B cell (primary cell): Measurements from ENCODE around the gene GATAD2A. TPM values are rescaled to one million over a fixed set of nuclear protein-coding genes. Genes with fewer than 3 reads are reported as not detected.
A peak's percentile ranks its signal among the peaks of the same experiment; 100 is the strongest.

Source experiments
- ATAC-seq: fragments of 200-7000 bp; cut with Tn5 transposase; one replicate; pipeline ENCODE4 v1.10.0; 2021; ENCODE audit warnings: low read depth, mild to moderate bottlenecking, moderate number of reproducible peaks, moderate library complexity
- CTCF ChIA-PET: fragments of 350-600 bp; sonication (Branson Sonifier 250); formaldehyde crosslinking; loops from one replicate; lab custom pipeline; 2021; ENCODE audit warnings: antibody characterized with exemption, inconsistent platforms; lab: Charles Lee
- POLR2A ChIA-PET: fragments of 350-600 bp; sonication (Branson Sonifier 250); formaldehyde crosslinking; loops from one replicate; lab custom pipeline; 2021; ENCODE audit warnings: antibody characterized with exemption; lab: Charles Lee
- DNase-seq: peaks from one replicate; pipeline ENCODE4 v3.0.0; 2013
- H2AFZ ChIP-seq: 2 replicates; pipeline ENCODE4 v1.6.1; 2012; ENCODE audit warnings: mild to moderate bottlenecking, low read depth, low read length; ENCODE audit not compliant: insufficient read depth, poor library complexity, severe bottlenecking
- H3K27ac ChIP-seq, 2 donors: 1 replicate in 1 of 2; 2 replicates in 1 of 2; pipeline ENCODE4 v1.5.1; 2012 to 2013; ENCODE audit warnings: low read length in 2 of 2, mild to moderate bottlenecking in 2 of 2, moderate library complexity in 1 of 2
- H3K27me3 ChIP-seq, 4 experiments: fragments of 200-600 bp in 1 of 4; sonication (generic) in 1 of 4; replicated peaks in 1 of 4; 1 replicate in 2 of 4; 2 replicates in 2 of 4; pipeline versions ENCODE4 v1.6.1 to v1.7.0; 2013 to 2016; ENCODE audit warnings: low read length in 3 of 4, mild to moderate bottlenecking in 2 of 4, mixed read lengths in 1 of 4, moderate library complexity in 1 of 4; ENCODE audit not compliant: insufficient read depth in 4 of 4, control insufficient read depth in 3 of 4; ENCODE audit errors: control extremely low read depth in 1 of 4
- H3K36me3 ChIP-seq, 2 experiments: replicated peaks in 1 of 2; 1 replicate in 1 of 2; 2 replicates in 1 of 2; pipeline versions ENCODE4 v1.6.1 to v1.7.1; 2013; ENCODE audit warnings: low read length in 1 of 2; ENCODE audit not compliant: insufficient read depth in 2 of 2, control insufficient read depth in 1 of 2; ENCODE audit errors: control extremely low read depth in 1 of 2, extremely low read depth in 1 of 2
- H3K4me1 ChIP-seq, 2 donors: fragments of 200-600 bp in 1 of 2; sonication (generic) in 1 of 2; 1 replicate in 1 of 2; 2 replicates in 1 of 2; pipeline versions ENCODE4 v1.5.1 to v1.6.1; 2013 to 2017; ENCODE audit warnings: low read length in 2 of 2; ENCODE audit not compliant: control insufficient read depth in 2 of 2, insufficient read depth in 2 of 2
- H3K4me2 ChIP-seq: replicated peaks from 2 replicates; pipeline ENCODE3; 2012; ENCODE audit warnings: mild to moderate bottlenecking, low read depth, low read length; ENCODE audit not compliant: poor library complexity, severe bottlenecking
- H3K4me3 ChIP-seq, 5 experiments: fragments of 200-600 bp in 1 of 5; sonication (generic) in 1 of 5; 1 replicate in 3 of 5; 2 replicates in 2 of 5; pipeline versions ENCODE4 v1.5.1 to v1.7.0; 2011 to 2016; ENCODE audit warnings: low read length in 4 of 5, mild to moderate bottlenecking in 4 of 5, low read depth in 2 of 5, control low read depth in 1 of 5, moderate library complexity in 1 of 5; ENCODE audit not compliant: insufficient read depth in 1 of 5; ENCODE audit errors: control extremely low read depth in 1 of 5, extremely low read depth in 1 of 5
- H3K79me2 ChIP-seq: fragments of 200-600 bp; sonication (generic); one replicate; pipeline ENCODE4 v1.6.0; 2016; ENCODE audit warnings: low read length; ENCODE audit not compliant: control insufficient read depth, insufficient read depth
- H3K9ac ChIP-seq: fragments of 200-600 bp; sonication (generic); 2 replicates; pipeline ENCODE4 v1.6.1; 2017; ENCODE audit warnings: mild to moderate bottlenecking, low read length, moderate library complexity
- H3K9me3 ChIP-seq, 3 donors: one replicate each; pipeline versions ENCODE4 v1.6.1 to v1.7.1; 2013; ENCODE audit warnings: low read length in 2 of 3; ENCODE audit not compliant: control insufficient read depth in 2 of 3, insufficient read depth in 1 of 3; ENCODE audit errors: control extremely low read depth in 1 of 3
- H4K20me1 ChIP-seq: 2 replicates; pipeline ENCODE4 v1.6.0; 2012; ENCODE audit warnings: mild to moderate bottlenecking, low read length; ENCODE audit not compliant: insufficient read depth, control insufficient read depth, poor library complexity, severe bottlenecking
- H3K27ac Mint-ChIP-seq: one replicate; pipeline ENCODE4 v1.8.0; 2021; ENCODE audit warnings: mixed read lengths
- H3K27me3 Mint-ChIP-seq: one replicate; pipeline ENCODE4 v1.8.0; 2021; ENCODE audit warnings: mixed read lengths
- H3K4me1 Mint-ChIP-seq: one replicate; pipeline ENCODE4 v1.8.0; 2021; ENCODE audit warnings: mixed read lengths
- H3K4me3 Mint-ChIP-seq: one replicate; pipeline ENCODE4 v1.8.0; 2021; ENCODE audit warnings: mixed read lengths
- H3K9me3 Mint-ChIP-seq: one replicate; pipeline ENCODE4 v1.8.0; 2022; ENCODE audit warnings: mixed read lengths; ENCODE audit not compliant: insufficient read depth
- CTCF ChIP-seq: fragments of 200-600 bp; IDR thresholded peaks from one replicate; pipeline ENCODE4 v1.8.0; 2022; ENCODE audit warnings: antibody characterized with exemption, mild to moderate bottlenecking
- EZH2 ChIP-seq: IDR thresholded peaks from 2 replicates; pipeline ENCODE4 v1.6.1; 2012; ENCODE audit warnings: borderline replicate concordance, low read depth, mild to moderate bottlenecking, moderate library complexity, low read length; ENCODE audit not compliant: insufficient read depth, poor library complexity, severe bottlenecking
- WGBS: methylation state at CpG from one replicate; pipeline ENCODE4 v1.1.5; 2013; ENCODE audit warnings: missing lambda C conversion rate; ENCODE audit not compliant: insufficient coverage; 5-methylcytosine and 5-hydroxymethylcytosine counted together
- intact Hi-C: fragments of 100-400 bp; cut with micrococcal nuclease; formaldehyde crosslinking; loops from one replicate; pipeline ENCODE4 v1.10.0; 2022
- polyA plus RNA-seq: library from polyadenylated mRNA; depleted of rRNA; stranded (reverse); fragments of >200 nt; gene quantifications from 2 replicates; pipeline ENCODE4 v1.2.3, GENCODE V29; 2012
- total RNA-seq, 2 donors: library from RNA; stranded (reverse); fragments of 120-200 nt in 1 of 2; gene quantifications; 1 replicate in 1 of 2; 2 replicates in 1 of 2; pipeline versions ENCODE4 v1.2.3 to v1.2.4, GENCODE V29; 2013 to 2022

Gene GATAD2A
- total and polyA plus RNA-seq, 2 donors (not counting 1 experiment from before 2014, with no cell fraction given), result 28.8 to 76.3 TPM

- Mint-ChIP-seq H3K4me1 (peaks cover 64% of the 10 kb centered on the region), H3K9me3 (no peaks in the 10 kb centered on the region), H3K4me3 (peak overlapping the region; percentile 45), H3K27ac (peak overlapping the region; percentile 91), H3K27me3 (no peaks in the 10 kb centered on the region)
- ChIA-PET POLR2A (interaction anchor here (0.6 kb wide), 1 partner anchor 49 kb away, joined by 5 read pairs; no protein-coding TSS in a partner anchor), CTCF (interaction anchor here (0.7 to 1.1 kb wide), 2 partner anchors 9 to 1543 kb away, joined by 3 to 5 read pairs; no protein-coding TSS in a partner anchor)
- Histone ChIP-seq H2AFZ (no peak overlapping the region), H3K4me3 (no peak overlapping the region), H3K9ac (peak overlapping the region; percentile 54), H3K4me1 (peaks cover 55 to 64% of the 10 kb centered on the region in 2 donors), H3K27ac (peak overlapping the region; percentile 74 to 81), H3K79me2 (peaks cover 95% of the 10 kb centered on the region), H4K20me1 (peaks cover 51% of the 10 kb centered on the region), H3K4me2 (peak overlapping the region; percentile 76), H3K9me3 (no peaks in the 10 kb centered on the region), H3K36me3 (peaks cover 0 to 6% of the 10 kb centered on the region in 2 experiments), H3K27me3 (no peaks in the 10 kb centered on the region)
- no peak for ATAC-seq
- intact Hi-C loops, result loop anchor here (2.0 kb wide), 1 partner anchor 13 kb away; no protein-coding TSS in a partner anchor
- no peak for TF ChIP-seq CTCF
- TF ChIP-seq EZH2, result no peak
- WGBS, result 72% methylated on average over 12 of the region's 14 CpGs
- DNase-seq, result no peak
Observed at GRCh38 chr19:19458110-19458816, 52.8 kb downstream of the GATAD2A start.

- peak overlapping the region; percentile 76 for H3K4me2 ChIP-seq
- Mint-ChIP-seq H3K9me3 (no peaks in the 10 kb centered on the region), H3K27ac (peak overlapping the region; percentile 91), H3K4me1 (peaks cover 68% of the 10 kb centered on the region), H3K4me3 (peak overlapping the region; percentile 80), H3K27me3 (no peaks in the 10 kb centered on the region)
- ChIA-PET POLR2A (interaction anchor here (0.6 kb wide), 1 partner anchor 36 kb away, joined by 5 read pairs; no protein-coding TSS in a partner anchor), CTCF (interaction anchor here (1.0 to 2.0 kb wide), 5 partner anchors 10 to 91 kb away, joined by 3 to 7 read pairs (median 5); partner anchors contain the start of gene GATAD2A)
- peaks cover 57% of the 10 kb centered on the region for H4K20me1 ChIP-seq
- H2AFZ ChIP-seq, result peak overlapping the region; percentile 26
- peak overlapping the region; percentile 54 for H3K9ac ChIP-seq
- H3K27me3 ChIP-seq, result no peaks in the 10 kb centered on the region
- DNase-seq (peak; percentile 40), ATAC-seq (no peak)
- intact Hi-C loops, result loop anchor here (1.0 to 2.0 kb wide), 2 partner anchors 14 to 26 kb away; no protein-coding TSS in a partner anchor
- no peak for TF ChIP-seq CTCF
- H3K9me3 ChIP-seq, result no peaks in the 10 kb centered on the region
- H3K4me1 ChIP-seq, result peaks cover 55 to 68% of the 10 kb centered on the region in 2 donors
- H3K27ac ChIP-seq, result peak overlapping the region; percentile 74 to 81
- H3K36me3 ChIP-seq, result peaks cover 0 to 6% of the 10 kb centered on the region in 2 experiments
- H3K4me3 ChIP-seq, result peak overlapping the region in 2 of 5 experiments; percentile 2 to 47
- peaks cover 95% of the 10 kb centered on the region for H3K79me2 ChIP-seq
Observed at GRCh38 chr19:19459073-19459472, 53.6 kb downstream of the GATAD2A start.
